ENCODE results near the gene CNFN.
"Not testable (repeated sequence)": the region's sequence is repeated elsewhere in the genome, so short reads cannot be mapped to it uniquely, and the experiment has no call there.

The CNFN gene

GRCh38 chr19:42348211-42348610 lies 41.9 kb downstream of the CNFN start:
- no peak for DNase-seq

- no peak for DNase-seq
Measured at GRCh38 chr19:42345191-42345812, 44.8 kb downstream of the CNFN start.

DNA sequence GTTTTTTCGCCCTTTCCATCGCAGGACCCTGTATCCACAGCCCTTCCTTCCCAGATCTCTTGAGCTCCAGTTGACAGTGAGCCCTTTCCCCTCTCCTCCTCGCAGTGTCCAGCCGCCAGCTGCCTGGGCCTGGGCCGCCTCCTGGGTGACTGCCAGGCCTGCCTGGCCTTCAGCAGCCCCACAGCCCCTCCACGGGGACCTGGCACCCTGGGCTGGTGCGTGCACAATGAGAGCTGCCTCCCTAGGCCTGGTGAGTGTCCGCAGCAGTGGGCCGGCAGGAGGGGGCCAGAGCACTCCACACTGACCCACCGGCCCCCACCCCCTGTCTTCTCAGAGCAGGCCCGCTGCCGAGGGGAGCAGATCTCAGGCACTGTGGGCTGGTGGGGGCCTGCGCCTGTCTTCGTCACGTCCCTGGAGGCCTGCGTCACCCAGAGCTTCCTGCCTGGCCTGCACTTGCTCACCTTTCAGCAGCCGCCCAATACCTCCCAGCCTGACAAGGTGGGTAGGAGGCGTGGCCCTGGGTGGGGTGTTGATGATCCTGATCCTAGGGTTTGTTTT lies 45.7 kb downstream of the CNFN start:
- DNase-seq: no peak

DNA sequence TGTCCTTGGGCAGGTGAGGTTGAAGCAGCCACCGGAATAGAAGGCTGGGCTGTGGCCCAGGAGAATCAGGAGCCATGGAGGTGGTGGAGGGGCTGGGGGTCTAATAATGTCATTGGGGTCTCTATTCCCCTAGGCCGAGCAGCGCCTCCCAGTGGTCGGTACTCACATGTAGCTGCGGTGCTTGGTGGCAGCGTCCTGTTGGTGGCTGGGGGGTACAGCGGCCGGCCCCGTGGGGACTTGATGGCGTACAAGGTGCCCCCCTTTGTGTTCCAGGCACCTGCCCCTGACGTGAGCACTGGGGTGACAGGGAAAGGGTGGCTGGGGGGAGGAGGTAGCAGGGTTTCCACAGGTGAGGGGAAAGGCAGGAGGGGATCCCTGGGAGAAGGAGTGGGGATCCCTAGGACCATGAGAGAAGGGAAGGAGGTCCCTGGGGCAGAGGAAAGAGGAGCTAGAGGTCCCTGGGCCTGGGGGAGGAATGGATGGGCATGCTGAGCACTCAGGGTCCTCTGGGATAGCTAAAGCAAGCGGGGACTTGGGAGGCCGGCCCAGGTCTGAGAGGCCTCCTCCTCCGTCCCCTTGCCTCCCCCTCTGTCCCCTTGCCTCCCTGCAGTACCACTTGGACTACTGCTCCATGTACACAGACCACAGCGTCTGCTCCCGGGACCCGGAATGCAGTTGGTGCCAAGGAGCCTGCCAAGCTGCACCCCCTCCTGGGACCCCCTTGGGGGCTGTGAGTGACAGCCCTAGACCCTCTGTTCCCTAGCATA lies 46.6 kb downstream of the CNFN start:
- DNase-seq: no peak

DNA sequence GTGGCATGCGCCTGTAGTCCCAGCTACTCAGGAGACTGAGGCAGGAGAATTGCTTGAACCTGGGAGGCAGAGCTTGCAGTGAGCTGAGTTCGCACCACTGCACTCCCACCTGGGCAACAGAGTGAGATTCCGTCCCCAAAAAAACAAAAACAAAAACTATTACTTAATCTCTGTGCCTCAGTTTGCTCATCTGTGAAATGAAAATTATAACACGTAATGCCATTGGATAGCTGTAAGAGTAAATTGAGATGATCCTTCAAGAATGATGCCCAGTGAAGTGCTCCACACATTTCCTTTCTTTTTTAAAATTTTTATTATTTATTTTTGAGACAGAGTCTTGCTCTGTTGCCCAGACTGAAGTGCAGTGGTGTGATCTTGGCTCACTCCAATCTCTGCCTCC lies 50.2 kb downstream of the CNFN start:
- DNase-seq: not testable (repeated sequence)

DNA sequence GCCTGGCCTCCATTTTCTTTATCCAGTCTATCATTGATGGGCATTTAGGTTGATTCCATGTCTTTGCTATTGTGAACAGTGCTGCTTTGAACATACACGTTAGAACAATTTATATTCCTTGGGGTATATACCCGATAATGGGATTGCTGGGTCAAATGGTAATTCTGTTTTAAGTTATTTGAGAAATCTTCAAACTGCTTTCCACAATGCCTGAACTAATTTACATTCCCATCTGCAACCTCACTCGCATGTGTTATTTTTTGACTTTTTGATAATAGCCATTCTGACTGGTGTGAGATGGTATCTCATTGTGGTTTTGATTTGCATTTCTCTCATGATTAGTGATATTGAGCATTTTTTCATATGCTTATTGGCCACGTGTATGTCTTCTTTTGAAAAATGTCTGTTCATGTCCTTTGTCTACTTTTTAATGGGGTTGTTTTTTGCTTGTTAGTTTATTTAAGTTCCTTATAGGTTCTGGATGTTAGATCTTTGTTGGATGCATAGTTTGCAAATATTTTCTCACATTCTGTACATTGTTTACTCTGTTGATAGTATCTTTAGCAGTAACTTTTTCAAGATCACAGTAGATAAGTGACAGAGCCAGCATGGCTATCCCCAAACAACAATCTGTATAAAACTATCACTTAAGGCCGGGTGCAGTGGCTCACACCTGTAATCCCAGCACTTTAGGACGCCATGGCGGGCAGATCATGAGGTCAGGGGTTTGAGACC lies 50.8 kb downstream of the CNFN start:
- DNase-seq: not testable (repeated sequence)
